Breast epithelium (tissue), 4 donors: ENCODE results near the gene NEDD4L. TPM values are rescaled to one million over a fixed set of nuclear protein-coding genes. Genes with fewer than 3 reads are reported as not detected.

Experiments
- DNase-seq, 2 donors: peaks; one replicate each; pipeline ENCODE4 v3.0.0-alpha.2; 2019; ENCODE audit warnings: low spot score in 2 of 2
- H3K27ac ChIP-seq, 2 donors: fragments of 200-600 bp; sonication (generic) in 1 of 2; one replicate each; pipeline ENCODE4 v1.5.1; 2016 to 2019; ENCODE audit warnings: mild to moderate bottlenecking in 1 of 2
- H3K27me3 ChIP-seq, 2 donors: fragments of 200-600 bp; sonication (generic) in 1 of 2; one replicate each; pipeline versions ENCODE4 v1.5.1 to v1.6.0; 2017 to 2019; ENCODE audit warnings: control low read depth in 1 of 2, mild to moderate bottlenecking in 1 of 2
- H3K36me3 ChIP-seq: fragments of 200-600 bp; one replicate; pipeline ENCODE4 v1.5.1; 2019
- H3K4me1 ChIP-seq, 2 donors: fragments of 200-600 bp; sonication (generic); one replicate each; pipeline ENCODE4 v1.5.1; 2016 to 2019; ENCODE audit warnings: control low read depth in 1 of 2
- H3K4me3 ChIP-seq, 3 donors: fragments of 200-600 bp; sonication (generic); 1 replicate in 2 of 3; 2 replicates in 1 of 3; pipeline ENCODE4 v1.5.1; 2016 to 2019; ENCODE audit warnings: mild to moderate bottlenecking in 3 of 3, moderate library complexity in 2 of 3
- H3K9me3 ChIP-seq, 2 donors: fragments of 200-600 bp; sonication (generic) in 1 of 2; one replicate each; pipeline ENCODE4 v1.5.1; 2016 to 2019; ENCODE audit warnings: control low read depth in 1 of 2
- CTCF ChIP-seq, 3 donors: fragments of 450-650 bp; IDR thresholded peaks; one replicate each; pipeline ENCODE4 v1.5.1; 2016 to 2017; ENCODE audit warnings: antibody characterized with exemption in 3 of 3, mild to moderate bottlenecking in 3 of 3, moderate library complexity in 3 of 3
- POLR2A ChIP-seq: fragments of 450-650 bp; IDR thresholded peaks from one replicate; pipeline ENCODE4 v1.6.1; 2016; ENCODE audit warnings: antibody characterized with exemption, mild to moderate bottlenecking, moderate library complexity
- POLR2AphosphoS5 ChIP-seq, 3 donors: sonication (generic); formaldehyde crosslinking; IDR thresholded peaks; one replicate each; pipeline ENCODE4 v1.6.1; 2017; ENCODE audit warnings: antibody characterized with exemption in 3 of 3
- intact Hi-C: fragments of 100-400 bp; cut with DNase I; formaldehyde crosslinking; loops from one replicate; pipeline ENCODE4 v1.15.1; 2023; ENCODE audit warnings: low total_unique reads
- total RNA-seq, 3 donors: library from RNA; depleted of rRNA; stranded (reverse); fragments of >200 nt; gene quantifications; one replicate each; pipeline ENCODE4 v1.1.0, GENCODE V29; 2016

Gene NEDD4L
- total RNA-seq, 3 donors from 2014 or later: 26.2 to 162 (median 106) TPM

DNA sequence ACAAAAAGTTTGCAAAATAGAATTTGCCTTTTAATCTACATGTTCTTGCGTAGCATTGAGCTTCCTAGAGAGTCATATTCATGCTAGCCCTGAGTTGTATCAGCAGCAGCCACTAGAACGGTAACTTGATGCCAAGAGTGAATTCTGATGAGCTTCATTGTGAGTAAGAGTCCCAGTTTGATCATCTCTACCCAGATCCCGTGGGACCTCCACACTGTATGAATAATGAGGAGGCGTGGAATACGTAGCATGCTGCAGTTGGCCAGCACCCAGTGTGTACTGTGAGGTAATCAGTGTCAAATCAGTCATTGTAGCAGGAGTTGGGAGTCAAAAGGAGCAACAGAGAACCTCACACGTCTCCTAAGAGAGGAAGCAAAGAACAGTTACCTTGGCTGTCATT is 197.9 kb downstream of the NEDD4L start:
- intact Hi-C loops: no loop called here
- Histone ChIP-seq H3K36me3 (no peaks in the 10 kb centered on the region), H3K9me3 (no peaks in the 10 kb centered on the region), H3K4me3 (no peak overlapping the region), H3K27ac (peak overlapping the region in 1 of 2 donors; percentile 17), H3K27me3 (no peaks in the 10 kb centered on the region), H3K4me1 (peaks cover 0 to 3% of the 10 kb centered on the region in 2 donors)
- no peak for DNase-seq
- TF ChIP-seq CTCF (IDR thresholded peaks at IDR 0.05): no peak
- no peak for TF ChIP-seq POLR2A
- no peak for TF ChIP-seq POLR2AphosphoS5 (IDR thresholded peaks at IDR 0.05)

GRCh38 chr18:58242435-58242834 is 198.4 kb downstream of the NEDD4L start:
- Histone ChIP-seq H3K4me1 (peaks cover 0 to 6% of the 10 kb centered on the region in 2 donors), H3K36me3 (no peaks in the 10 kb centered on the region), H3K4me3 (no peak overlapping the region), H3K27ac (peak overlapping the region in 1 of 2 donors; percentile 17), H3K9me3 (no peaks in the 10 kb centered on the region), H3K27me3 (no peaks in the 10 kb centered on the region)
- TF ChIP-seq POLR2A (no peak), POLR2AphosphoS5 (IDR thresholded peaks at IDR 0.05) (no peak), CTCF (IDR thresholded peaks at IDR 0.05) (no peak)
- intact Hi-C loops: no loop called here
- DNase-seq: no peak

DNA sequence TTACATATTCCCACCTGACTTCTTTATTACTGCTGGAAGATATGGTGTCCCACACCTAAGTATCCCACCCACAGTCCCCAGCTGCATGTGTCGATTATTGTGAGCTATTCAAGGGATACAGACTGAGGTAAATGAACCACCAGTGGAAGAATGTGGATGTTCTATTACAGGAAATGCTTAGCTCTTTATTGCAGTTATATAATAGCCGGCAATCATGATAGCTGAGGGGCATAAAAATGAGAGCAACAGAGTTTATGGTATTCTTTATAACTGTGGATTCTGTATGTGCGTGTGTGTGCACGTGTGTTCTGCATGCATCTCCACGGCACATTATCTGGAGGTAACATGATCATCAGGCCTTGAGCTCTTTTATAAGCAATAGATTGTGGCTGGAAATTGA is 198.9 kb downstream of the NEDD4L start:
- no peak for TF ChIP-seq POLR2A
- TF ChIP-seq CTCF (IDR thresholded peaks at IDR 0.05): no peak
- TF ChIP-seq POLR2AphosphoS5 (IDR thresholded peaks at IDR 0.05): no peak
- no peak overlapping the region for H3K27ac ChIP-seq
- H3K27me3 ChIP-seq: no peaks in the 10 kb centered on the region
- intact Hi-C loops: no loop called here
- H3K4me1 ChIP-seq: peaks cover 0 to 6% of the 10 kb centered on the region in 2 donors
- no peaks in the 10 kb centered on the region for H3K9me3 ChIP-seq
- H3K4me3 ChIP-seq: no peak overlapping the region
- H3K36me3 ChIP-seq: no peaks in the 10 kb centered on the region
- no peak for DNase-seq

DNA sequence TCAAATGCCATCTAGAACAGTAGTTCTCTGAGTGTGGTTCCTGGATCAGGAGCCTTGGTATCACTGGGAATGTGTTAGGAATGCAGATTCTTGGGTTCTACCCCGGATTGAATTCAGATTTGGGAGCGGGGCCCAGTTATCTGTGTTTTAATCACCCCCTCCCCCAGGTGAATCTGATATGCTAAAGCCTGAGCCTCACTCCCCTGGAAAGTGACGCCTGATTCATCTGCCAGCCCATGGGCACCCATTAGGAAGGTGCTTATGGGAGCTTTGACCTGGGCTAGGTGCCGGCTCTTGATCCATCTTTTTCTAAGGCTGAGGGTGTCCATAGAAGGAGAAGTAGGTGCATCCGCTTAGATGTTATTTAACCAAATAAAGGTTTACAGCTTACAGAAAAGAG is 199.4 kb downstream of the NEDD4L start:
- H3K27me3 ChIP-seq: no peaks in the 10 kb centered on the region
- H3K4me3 ChIP-seq: no peak overlapping the region
- no peak for TF ChIP-seq CTCF (IDR thresholded peaks at IDR 0.05)
- no peak for TF ChIP-seq POLR2A
- no peaks in the 10 kb centered on the region for H3K9me3 ChIP-seq
- no peak for DNase-seq
- intact Hi-C loops: no loop called here
- no peak overlapping the region for H3K27ac ChIP-seq
- no peaks in the 10 kb centered on the region for H3K36me3 ChIP-seq
- H3K4me1 ChIP-seq: peaks cover 0 to 6% of the 10 kb centered on the region in 2 donors

- Histone ChIP-seq H3K27me3 (no peaks in the 10 kb centered on the region), H3K9me3 (no peaks in the 10 kb centered on the region), H3K36me3 (no peaks in the 10 kb centered on the region), H3K27ac (peak overlapping the region; percentile 80 to 82), H3K4me3 (peak overlapping the region; percentile 10 to 51 (median 16)), H3K4me1 (peaks cover 0 to 6% of the 10 kb centered on the region in 2 donors)
- no peak for TF ChIP-seq CTCF (IDR thresholded peaks at IDR 0.05)
- TF ChIP-seq POLR2AphosphoS5 (IDR thresholded peaks at IDR 0.05): no peak
- no peak for TF ChIP-seq POLR2A
- no peak for DNase-seq
- intact Hi-C loops: no loop called here
These were observed 203.4 kb downstream of the NEDD4L start for GRCh38 chr18:58247363-58247834.
